ENCODE measurements around the gene GRIK4.
"Not testable (repeated sequence)": the region's sequence is repeated elsewhere in the genome, so short reads cannot be mapped to it uniquely, and the experiment has no call there.

GRIK4 gene

GRCh38 chr11:120511116-120511819 lies at the start of gene GRIK4:
GRIK4 (plus strand) TSS chr11:120511748; CDS start chr11:120660319, 148,571 bp downstream.
- DNase-seq: peak; percentile 60

- no peak for DNase-seq
These were observed 48.7 kb upstream of the GRIK4 start for GRCh38 chr11:120462825-120463224.

GRCh38 chr11:120465921-120466534 lies 45.5 kb upstream of the GRIK4 start:
- DNase-seq: no peak

GRCh38 chr11:120467627-120468026 lies 43.9 kb upstream of the GRIK4 start:
- no peak for DNase-seq

- no peak for DNase-seq
These were observed 40.4 kb upstream of the GRIK4 start for GRCh38 chr11:120471131-120471530.

- no peak for DNase-seq
These were observed 39.6 kb upstream of the GRIK4 start for GRCh38 chr11:120471994-120472393.

GRCh38 chr11:120473503-120473902 lies 38.0 kb upstream of the GRIK4 start:
- no peak for DNase-seq

GRCh38 chr11:120482149-120482548 lies 29.4 kb upstream of the GRIK4 start:
- DNase-seq: no peak

- DNase-seq: no peak
These were observed 26.8 kb upstream of the GRIK4 start for GRCh38 chr11:120484722-120485121.

- no peak for DNase-seq
These were observed 25.4 kb upstream of the GRIK4 start for GRCh38 chr11:120486138-120486537.

GRCh38 chr11:120489799-120490198 lies 21.7 kb upstream of the GRIK4 start:
- DNase-seq: no peak

- no peak for DNase-seq
These were observed 19.1 kb upstream of the GRIK4 start for GRCh38 chr11:120492486-120492885.

GRCh38 chr11:120494595-120494994 lies 17.0 kb upstream of the GRIK4 start:
- DNase-seq: no peak

GRCh38 chr11:120499088-120499487 lies 12.5 kb upstream of the GRIK4 start:
- DNase-seq: no peak

GRCh38 chr11:120499859-120500258 lies 11.7 kb upstream of the GRIK4 start:
- DNase-seq: no peak

GRCh38 chr11:120500414-120501071 lies 11.0 kb upstream of the GRIK4 start:
- no peak for DNase-seq

GRCh38 chr11:120501440-120501839 lies 10.1 kb upstream of the GRIK4 start:
- no peak for DNase-seq

- DNase-seq: no peak
These were observed 9.4 kb upstream of the GRIK4 start for GRCh38 chr11:120501976-120502755.

- not testable (repeated sequence) for DNase-seq
These were observed 8.0 kb upstream of the GRIK4 start for GRCh38 chr11:120503529-120503928.

GRCh38 chr11:120505801-120506425 lies 5.6 kb upstream of the GRIK4 start:
- DNase-seq: no peak

GRCh38 chr11:120509346-120510053 lies 2.0 kb upstream of the GRIK4 start:
- no peak for DNase-seq
